Stimulated activated CD8-positive, alpha-beta memory T cell treated with anti-CD3 and anti-CD28 coated beads, Interleukin-4, amount 100 ng/mL, for 24 hours (primary cell): Measurements from ENCODE around the gene SLC35F2.
"Not testable (repeated sequence)": the region's sequence is repeated elsewhere in the genome, so short reads cannot be mapped to it uniquely, and the experiment has no call there.

Experiments
- DNase-seq: peaks from one replicate; pipeline ENCODE4 v3.0.0-alpha.2; 2020; ENCODE audit warnings: low read depth

Gene SLC35F2, protein sequence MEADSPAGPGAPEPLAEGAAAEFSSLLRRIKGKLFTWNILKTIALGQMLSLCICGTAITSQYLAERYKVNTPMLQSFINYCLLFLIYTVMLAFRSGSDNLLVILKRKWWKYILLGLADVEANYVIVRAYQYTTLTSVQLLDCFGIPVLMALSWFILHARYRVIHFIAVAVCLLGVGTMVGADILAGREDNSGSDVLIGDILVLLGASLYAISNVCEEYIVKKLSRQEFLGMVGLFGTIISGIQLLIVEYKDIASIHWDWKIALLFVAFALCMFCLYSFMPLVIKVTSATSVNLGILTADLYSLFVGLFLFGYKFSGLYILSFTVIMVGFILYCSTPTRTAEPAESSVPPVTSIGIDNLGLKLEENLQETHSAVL

DNA sequence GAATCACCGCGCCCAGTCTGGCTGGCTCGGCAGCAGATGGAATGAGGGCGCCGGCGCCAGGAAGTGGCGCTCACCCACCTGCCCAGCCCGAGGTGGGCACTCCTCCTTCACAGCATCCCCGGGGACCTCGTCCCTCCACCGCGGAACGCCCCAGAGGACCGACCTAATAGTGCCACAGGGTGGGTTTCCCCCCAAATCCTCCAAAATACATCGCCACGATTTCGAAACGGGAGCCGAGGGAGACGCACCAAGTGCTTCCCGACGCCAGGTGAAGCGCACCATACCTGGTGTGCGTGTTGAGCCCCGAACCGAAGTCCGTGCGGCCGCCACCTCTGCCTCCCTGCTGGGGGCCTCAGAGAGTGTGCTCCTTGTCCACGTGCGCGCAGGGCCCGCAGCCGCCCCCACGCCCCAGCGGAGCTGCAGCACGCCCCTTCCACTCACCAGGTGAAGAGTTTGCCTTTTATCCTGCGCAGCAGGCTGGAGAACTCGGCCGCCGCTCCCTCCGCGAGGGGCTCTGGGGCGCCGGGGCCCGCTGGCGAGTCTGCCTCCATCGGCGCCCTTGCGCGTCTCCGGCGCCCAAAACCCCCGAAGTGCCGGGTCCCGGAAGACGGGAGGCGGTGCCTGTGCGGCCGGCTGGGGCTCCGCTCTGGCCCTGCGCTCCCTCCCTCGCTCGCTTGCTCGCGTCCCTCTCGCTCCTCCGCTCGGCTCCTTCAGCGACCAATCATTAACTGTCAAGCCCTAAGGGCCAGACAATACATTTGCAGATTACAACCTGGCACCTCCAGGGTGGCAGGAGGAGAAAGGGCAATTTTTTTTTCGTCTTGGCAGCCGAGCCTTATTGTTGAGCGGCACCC is at the start of gene SLC35F2:
SLC35F2 (minus strand) TSS at position 571 of the 854 bp plus-strand sequence; CDS start at position 551, 20 bp downstream.
- peak; percentile 65 for DNase-seq

DNA sequence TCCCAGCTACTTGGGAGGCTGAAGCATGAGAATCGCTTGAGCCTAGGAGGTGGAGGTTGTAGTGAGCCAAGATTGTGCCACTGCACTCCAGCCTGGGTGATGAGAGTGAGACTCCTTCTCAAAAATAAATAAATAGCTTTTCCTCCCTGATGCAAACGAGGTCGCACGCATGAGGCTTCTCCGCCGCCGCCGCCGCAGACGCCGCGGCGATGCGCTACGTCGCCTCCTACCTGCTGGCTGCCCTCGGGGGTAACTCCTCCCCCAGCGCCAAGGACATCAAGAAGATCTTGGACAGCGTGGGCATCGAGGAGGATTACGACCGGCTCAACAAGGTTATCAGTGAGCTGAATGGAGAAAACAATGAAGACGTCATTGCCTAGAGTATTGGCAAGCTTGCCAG is 49.6 kb upstream of the SLC35F2 start:
- no peak for DNase-seq

DNA sequence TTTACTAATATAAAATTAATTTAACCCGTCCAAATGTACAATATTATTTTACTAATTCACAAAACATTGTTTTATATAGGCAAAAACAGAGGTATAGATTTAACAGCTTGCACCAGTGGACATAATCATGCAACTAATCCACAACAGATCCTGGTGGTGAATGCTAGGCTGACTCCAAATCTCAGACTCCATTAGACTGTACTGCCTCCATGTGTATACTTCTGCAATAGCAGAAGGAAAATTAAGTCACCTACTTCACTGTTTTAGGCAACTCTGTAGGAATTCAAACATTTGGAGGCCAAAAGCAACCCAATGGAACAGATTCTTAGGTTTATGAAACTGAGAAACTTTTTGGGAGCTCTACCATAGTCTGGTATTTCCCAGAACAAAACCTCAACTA is 39.7 kb upstream of the SLC35F2 start:
- DNase-seq, result no peak

DNA sequence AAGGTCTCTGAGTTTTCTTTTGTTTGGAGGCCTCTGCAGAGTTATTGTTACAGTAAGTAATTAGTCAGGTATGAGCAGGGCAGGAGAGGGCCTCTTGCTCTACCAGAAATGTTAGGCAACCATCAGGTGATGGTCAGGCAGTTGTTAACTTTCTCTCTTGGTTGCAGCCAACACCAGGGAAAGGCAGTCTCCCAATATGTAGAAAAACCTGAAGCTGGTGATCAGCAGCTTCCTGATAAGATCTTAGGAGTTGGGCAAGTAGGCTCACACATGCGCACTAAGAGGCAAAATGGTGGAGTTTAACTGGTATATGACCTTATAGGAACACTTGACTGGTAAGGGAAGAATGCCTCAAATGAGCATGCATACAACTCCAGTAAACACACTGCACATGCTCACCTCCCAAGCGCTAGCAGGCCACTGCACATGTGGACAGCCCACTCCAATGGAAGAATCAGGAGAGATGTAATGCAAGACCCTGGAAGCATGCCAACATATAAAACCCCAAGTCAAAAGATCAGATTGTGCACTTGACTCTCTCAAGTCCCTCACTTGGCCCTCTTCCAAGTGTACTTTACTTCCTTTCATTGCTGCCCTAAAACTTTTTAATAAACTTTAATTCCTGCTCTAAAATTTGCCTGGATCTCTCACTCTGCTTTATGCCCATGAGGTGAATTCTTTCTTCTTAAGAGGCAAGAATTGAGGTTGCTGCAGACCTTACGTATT is 23.7 kb upstream of the SLC35F2 start:
- no peak for DNase-seq

DNA sequence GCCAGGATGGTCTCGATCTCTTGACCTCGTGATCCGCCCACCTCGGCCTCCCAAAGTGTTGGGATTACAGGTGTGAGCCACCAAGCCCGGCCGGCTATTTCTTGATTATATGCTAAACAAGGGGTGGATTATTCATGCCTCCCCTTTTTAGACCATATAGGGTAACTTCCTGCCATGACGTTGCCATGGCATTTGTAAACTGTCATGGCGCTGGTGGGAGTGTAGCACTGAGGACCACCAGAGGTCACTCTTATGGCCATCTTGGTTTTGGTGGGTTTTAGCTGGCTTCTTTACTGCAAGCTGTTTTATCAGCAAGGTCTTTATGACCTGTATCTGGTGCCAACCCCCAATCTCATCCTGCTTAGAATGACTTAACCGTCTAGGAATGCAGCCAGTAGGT is 22.9 kb upstream of the SLC35F2 start:
- not testable (repeated sequence) for DNase-seq

DNA sequence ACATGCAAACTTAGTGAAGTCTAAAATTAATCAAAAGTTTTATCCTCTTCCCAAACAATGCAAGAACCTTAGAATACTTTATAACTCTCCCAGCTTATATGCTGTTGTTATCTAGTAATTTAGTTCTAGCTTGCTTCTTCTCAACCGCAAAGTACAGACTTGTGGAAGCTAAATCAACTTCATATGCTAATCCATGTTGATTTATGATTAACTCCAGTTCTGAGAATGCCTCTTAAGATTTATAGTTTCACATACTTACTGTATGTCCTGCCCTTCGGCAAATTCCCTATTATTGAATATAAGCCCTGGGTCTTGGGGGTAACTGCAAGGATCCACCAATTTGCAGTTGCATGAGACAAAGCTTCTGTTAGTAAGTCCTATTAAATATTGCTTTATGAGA is 17.6 kb upstream of the SLC35F2 start:
- no peak for DNase-seq

DNA sequence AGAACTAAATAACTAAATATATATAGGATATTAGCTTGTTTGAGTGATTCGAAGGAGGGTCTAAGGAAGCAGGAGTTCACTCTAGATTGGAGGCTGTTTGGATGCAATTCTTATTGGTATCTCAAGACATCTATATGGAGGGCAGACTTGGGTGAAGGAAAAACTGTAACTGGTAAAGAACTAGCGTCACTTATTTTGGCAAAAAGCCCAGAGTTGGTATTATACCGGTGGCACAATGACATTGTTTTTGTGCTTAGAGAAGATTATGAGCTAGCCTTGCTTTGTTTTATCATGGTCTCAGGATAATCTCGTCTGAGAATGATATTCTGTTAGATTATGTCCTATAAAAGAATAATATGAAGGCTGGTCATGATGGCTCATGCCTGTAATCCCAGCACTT is 6.0 kb upstream of the SLC35F2 start:
- DNase-seq, result no peak

DNA sequence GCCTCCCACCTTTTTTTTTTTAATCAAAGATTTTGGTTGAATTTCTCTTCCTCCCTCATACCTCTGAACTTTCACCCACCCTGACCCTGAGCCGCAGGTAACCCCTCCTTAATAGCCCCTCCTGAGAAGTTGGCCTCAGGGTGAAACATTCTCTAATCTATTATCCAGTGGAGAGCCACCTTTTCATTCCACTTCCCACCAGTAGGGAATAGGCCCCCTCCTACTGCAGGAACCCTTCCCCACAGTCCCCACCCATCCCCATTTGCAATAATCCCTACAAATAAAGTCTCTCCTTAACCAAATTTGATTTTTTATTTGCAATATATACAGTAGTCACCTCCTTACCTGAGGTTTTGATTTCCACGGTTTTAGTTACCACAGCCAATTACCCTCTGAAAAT is 2.1 kb upstream of the SLC35F2 start:
- DNase-seq, result no peak

DNA sequence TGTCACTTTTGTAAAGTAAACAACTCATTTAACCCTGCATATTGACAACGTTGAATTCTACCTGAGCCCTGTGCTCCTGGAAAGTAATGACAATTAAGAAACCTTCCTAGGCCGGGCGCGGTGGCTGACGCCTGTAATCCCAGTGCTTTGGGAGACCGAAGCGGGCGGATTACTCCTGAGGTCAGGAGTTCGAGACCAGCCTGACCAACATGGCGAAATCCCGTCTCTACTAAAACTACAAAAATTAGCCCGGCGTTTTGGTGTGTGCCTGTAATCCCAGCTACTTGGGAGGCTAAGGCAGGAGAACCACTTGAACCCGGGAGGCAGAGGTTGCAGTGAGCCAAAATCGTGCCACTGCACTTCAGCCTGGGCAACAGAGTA is 1.6 kb upstream of the SLC35F2 start:
- DNase-seq, result not testable (repeated sequence)

DNA sequence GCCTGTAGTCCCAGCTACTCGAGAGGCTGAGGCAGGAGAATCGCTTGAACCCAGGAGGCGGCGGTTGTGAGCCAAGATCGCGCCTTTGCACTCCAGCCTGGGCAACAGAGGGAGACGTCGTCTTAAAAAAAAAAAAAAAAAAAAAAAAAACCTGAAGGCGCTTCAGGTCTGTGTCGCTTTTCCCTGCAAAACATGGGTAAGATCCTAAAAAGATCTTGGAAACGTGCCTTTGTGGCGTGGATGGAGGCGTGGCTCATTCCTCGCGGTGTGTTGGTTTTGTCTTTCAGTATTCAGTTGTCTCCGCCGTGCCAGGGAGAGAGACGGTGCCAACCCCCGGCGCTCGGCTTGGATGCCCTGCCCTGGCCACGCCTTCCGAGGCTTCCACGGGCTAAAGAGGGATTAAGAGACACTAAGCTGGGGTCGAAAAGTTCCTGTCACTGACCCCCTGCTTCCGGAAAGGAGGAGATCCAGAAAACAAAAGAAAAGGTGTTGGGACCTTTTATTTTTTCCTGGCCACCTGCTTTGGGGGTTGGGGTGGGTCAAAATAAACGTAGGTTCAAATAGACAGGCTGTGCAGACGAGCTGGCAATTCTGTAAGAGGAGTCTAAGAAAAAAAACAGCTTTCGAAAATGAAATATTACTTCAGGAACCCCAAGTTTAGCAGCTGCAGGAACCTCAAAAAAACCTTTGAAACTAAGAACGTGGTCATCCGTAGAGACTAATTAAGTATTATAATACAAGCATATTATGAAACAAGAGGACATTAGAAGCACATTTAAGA is 1.1 kb upstream of the SLC35F2 start:
- no peak for DNase-seq

DNA sequence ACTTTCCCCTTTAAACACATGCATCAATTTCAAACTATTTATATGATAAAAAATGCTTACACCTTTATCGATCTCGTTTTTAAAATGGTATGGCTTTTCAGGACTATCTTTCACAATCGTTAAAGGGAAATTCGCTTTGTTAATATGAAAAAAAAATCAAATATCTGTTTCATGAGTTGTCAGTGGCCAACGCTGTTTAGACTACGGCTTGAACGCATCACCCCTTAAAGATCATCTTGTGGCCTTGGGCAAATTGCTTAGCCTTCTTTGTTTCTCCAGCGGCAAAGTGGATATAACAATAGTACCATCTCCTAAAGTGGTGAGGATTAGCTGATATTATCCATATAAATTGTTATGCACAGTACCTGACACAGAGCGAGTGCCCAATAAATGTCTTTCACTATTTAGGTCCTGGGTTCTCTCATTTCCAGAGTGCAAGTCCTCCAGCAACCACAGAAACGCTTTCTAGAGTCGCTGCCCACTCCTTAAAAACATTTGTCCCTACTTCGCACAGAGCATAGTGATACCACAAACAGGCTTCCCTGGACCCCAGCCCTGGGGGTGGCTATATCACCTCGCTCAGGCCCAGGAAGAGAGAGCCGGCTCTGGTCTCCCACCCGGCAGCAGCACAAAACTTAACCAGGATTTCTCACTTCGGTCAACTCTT is 904 bp downstream of the SLC35F2 start:
- DNase-seq, result no peak

DNA sequence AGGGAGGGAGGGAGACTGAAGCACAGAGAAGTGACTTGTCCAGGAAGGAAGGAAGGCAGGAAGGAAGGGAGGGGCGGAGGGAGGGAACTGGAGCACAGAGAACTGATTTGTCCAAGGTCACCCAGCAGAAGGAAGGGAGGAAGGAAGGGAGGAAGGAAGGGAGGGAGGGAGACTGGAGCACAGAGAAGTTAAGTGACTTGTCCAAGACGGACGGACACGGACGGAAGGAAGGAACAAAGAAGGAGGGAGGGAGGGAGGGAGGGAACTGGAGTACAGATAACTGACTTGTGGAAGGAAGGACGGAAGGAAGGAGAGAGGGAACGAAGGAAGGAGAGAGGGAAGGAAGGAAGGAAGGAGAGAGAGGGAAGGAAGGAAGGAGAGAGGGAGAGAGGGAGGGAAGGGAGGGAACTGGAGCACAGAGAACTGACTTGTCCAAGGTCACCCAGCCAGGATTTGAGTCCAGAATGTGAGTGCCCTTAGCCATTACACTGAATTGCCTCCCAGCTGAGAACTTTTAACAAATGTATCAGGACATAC is 1.5 kb downstream of the SLC35F2 start:
- no peak for DNase-seq

DNA sequence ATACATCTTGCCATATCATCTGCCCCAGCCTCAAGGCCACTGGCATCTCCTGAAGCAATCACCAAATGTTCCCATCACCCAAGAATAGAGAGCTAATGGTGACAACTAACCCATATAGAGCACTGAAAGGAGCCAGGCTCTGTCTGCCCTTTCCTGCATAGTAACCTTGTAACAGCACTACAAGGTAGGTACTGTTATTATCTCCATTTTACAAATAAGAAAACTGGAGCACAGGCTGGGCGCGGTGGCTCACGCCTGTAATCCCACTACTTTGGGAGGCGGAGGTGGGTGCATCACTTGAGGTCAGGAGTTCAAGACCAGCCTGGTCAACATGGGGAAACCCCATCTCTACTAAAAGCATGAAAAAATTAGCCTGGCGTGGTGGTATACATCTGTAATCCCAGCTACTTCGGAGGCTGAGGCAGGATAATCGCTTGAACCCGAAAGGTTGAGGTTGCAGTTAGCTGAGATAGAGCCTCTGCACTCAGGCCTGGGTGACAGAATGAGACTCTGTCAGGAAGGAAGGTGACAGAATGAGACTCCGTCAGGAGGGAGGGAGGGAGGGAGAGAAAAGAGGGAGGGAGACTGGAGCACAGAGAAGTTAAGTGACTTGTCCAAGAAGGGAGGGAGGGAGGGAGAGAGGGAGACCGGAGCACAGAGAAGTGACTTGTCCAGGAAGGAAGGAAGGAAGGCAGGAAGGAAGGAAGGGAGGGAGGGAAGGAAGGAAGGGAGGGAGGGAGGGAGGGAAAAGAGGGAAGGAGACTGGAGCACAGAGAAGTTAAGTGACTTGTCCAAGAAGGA is 2.2 kb downstream of the SLC35F2 start:
- DNase-seq, result no peak

DNA sequence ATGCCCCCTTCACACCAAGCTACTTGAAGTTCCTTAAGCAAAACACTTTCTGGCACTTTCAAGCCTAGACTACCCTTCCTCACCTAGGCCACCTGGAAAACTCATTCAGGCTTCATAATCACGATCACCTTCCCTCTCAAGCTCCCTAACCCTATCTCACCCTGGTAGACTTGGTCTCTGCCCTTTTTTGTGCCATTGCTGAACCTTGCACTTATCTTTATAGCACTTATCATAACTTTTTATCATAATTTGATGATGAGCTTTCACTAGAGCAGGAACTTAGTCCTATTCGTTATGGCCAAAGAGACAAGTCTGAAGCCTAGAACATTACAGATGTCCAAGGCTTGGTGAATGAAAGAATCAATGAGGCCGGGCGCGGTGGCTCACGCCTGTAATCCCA is 5.5 kb downstream of the SLC35F2 start:
- DNase-seq, result no peak

DNA sequence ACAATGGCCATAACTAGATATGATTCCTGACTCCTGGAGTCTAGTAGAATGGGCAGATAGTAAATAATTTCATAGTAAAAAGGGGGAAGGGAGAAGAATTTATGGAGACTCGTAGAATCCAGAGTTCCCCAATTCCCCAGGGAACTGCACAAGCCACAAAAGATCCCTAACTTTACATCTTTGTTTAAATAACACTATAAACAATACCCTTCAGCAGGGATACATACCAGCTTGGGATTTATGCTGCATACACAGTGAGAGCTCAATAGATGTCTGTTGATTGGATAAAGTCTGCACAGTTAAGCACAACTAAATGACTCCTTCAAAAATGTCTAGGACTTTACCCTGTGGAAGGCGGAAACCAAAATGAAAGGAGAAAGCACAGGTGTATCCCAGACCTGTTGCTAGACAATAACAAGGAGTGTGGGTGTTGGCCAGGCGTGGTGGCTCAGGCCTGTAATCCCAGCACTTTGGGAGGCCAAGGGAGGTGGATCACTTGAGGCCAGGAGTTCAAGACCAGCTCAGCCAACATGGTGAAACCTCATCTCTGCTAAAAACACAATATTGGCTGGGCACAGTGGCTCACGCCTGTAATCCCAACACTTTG is 6.8 kb downstream of the SLC35F2 start:
- DNase-seq, result no peak

DNA sequence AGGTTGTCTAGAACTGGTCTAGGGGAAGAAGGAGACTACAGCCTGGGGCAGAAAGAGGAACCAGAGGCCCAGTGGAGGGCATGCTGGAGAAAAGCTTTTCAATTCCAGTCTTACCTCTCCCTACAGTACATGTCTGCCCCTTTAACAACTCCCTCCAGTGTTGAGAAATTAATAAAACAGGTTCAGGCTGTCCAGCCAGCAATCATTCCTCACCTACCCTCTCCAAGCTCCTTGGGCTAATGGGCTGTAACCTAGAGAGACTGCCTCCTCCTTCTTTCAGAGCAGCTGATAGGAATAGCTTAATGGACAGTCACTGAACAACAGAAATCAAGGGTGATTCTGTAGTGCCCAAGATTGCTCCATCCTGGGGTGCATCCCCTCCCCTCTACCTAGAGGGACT is 8.8 kb downstream of the SLC35F2 start:
- DNase-seq, result no peak

DNA sequence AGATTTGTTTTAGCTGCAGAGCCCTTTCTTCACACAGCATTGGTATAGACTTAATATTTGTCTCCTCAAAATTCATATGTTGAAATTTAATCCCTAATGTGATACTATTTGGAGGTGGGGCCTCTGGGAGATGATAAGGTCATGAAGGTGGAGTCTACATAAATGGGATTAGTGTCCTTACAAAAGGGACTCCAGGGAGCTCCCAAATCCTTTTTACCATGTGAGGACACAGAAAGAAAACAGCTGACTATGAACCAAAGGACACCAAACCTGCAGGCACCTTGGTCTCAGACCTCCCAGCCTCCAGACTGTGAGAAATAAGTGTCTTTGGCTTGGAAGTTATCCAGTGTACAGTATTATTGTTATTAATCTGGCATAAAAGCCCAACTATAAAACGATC is 10.2 kb downstream of the SLC35F2 start:
- no peak for DNase-seq

DNA sequence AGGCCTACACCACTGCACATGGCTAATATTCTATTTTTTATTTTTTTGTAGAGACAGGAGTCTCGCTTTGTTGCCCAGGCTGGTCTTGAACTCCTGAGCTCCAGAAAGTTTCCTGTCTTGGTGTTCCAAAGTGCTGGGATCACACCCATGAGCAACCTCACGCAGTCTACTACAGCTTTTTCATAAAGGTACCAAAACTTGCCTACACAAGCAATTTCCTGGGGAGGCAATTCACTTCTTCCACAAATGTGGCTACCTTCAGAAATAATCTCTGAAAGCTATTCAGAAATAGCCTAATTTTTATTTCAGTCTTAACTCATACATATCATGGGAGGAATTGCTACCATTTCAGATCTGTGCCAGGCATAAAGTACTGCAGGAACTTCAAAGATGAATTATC is 11.4 kb downstream of the SLC35F2 start:
- no peak for DNase-seq

DNA sequence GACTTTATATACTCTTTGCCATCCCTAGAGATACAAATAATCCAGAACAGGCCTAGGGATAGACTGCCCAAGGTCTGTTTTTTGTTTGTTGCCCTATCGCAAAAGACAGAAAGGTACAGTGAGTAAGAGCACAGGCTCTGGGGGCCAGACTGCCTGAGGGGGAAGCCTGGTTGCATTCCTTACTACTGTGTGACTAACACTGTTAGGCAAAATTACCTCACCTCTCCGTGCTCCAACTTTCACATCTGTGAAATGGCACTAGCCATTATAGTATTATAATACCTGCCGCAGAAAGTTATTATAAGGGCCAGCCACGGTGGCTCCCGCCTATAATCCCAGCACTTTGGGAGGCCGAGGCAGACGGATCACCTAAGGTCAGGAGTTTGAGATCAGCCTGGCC is 14.5 kb downstream of the SLC35F2 start:
- DNase-seq, result no peak
